SU-DHL-6 (cell line): ENCODE results near the gene PDLIM4.

ENCODE experiments used
- CTCF ChIP-seq: fragments of 200-600 bp; sonication (generic); IDR thresholded peaks from one replicate; pipeline ENCODE4 v1.5.1; 2017; ENCODE audit warnings: antibody characterized with exemption, mild to moderate bottlenecking, low read length, moderate library complexity; ENCODE audit not compliant: insufficient read depth, poor library complexity, severe bottlenecking
- EZH2phosphoT487 ChIP-seq: fragments of 200-600 bp; sonication (generic), shearing (Covaris generic); conservative IDR thresholded peaks from 2 replicates; pipeline ENCODE4 v1.6.1; 2018; ENCODE audit warnings: mild to moderate bottlenecking, antibody characterized with exemption, low read length, moderate library complexity, mixed read lengths

- TF ChIP-seq EZH2phosphoT487 = no peak
- no peak for TF ChIP-seq CTCF
These were observed 39.0 kb downstream of the PDLIM4 start for GRCh38 chr5:132296412-132297016.
